GM19463 (cell line): ENCODE data around the gene TNFRSF14.
A peak's percentile ranks its signal among the peaks of the same experiment; 100 is the strongest.

Source experiments
- ATAC-seq: cut with Tn5 transposase; IDR thresholded peaks from one replicate; pipeline ENCODE4 v1.9.1; 2021; ENCODE audit warnings: mild to moderate bottlenecking, moderate library complexity; ENCODE audit not compliant: unreplicated experiment

The TNFRSF14 gene

GRCh38 chr1:2523191-2523890 lies 32.8 kb upstream of the TNFRSF14 start:
- no peak for ATAC-seq

- ATAC-seq = no peak
Measured at GRCh38 chr1:2523891-2524609, 32.1 kb upstream of the TNFRSF14 start.

GRCh38 chr1:2525572-2525919 lies 30.6 kb upstream of the TNFRSF14 start:
- no peak for ATAC-seq

GRCh38 chr1:2525920-2526823 lies 30.0 kb upstream of the TNFRSF14 start, which contains the start of gene PANK4:
Gene PANK4 (minus strand): TSS chr1:2526596. CDS start chr1:2526587, 9 bp downstream.
- peak; percentile 79 for ATAC-seq

GRCh38 chr1:2526824-2527555 lies 29.2 kb upstream of the TNFRSF14 start:
- ATAC-seq = peak; percentile 39

GRCh38 chr1:2527556-2527860 lies 28.7 kb upstream of the TNFRSF14 start:
- no peak for ATAC-seq

GRCh38 chr1:2528016-2528415 lies 28.2 kb upstream of the TNFRSF14 start:
- no peak for ATAC-seq

GRCh38 chr1:2528611-2528965 lies 27.6 kb upstream of the TNFRSF14 start:
- ATAC-seq = no peak

GRCh38 chr1:2528966-2529783 lies 27.0 kb upstream of the TNFRSF14 start:
- no peak for ATAC-seq

GRCh38 chr1:2529784-2530512 lies 26.2 kb upstream of the TNFRSF14 start, which contains the start of gene HES5:
Gene HES5 (minus strand): TSS chr1:2530263. CDS start chr1:2530164, 99 bp downstream.
- ATAC-seq = no peak

- ATAC-seq = no peak
Measured at GRCh38 chr1:2530513-2531361, 25.4 kb upstream of the TNFRSF14 start.

- ATAC-seq = no peak
Measured at GRCh38 chr1:2532485-2533160, 23.5 kb upstream of the TNFRSF14 start.

GRCh38 chr1:2533365-2533764 lies 22.8 kb upstream of the TNFRSF14 start:
- ATAC-seq = no peak

- ATAC-seq = no peak
Measured at GRCh38 chr1:2534315-2534686, 21.9 kb upstream of the TNFRSF14 start.

GRCh38 chr1:2534687-2535441 lies 21.3 kb upstream of the TNFRSF14 start:
- no peak for ATAC-seq

- ATAC-seq = no peak
Measured at GRCh38 chr1:2535455-2535854, 20.7 kb upstream of the TNFRSF14 start.

- no peak for ATAC-seq
Measured at GRCh38 chr1:2535981-2536380, 20.2 kb upstream of the TNFRSF14 start.
